ENCODE measurements around the gene ASCC1.
A peak's percentile ranks its signal among the peaks of the same experiment; 100 is the strongest.

- TF ChIP-seq CTCF (conservative IDR thresholded peaks at IDR 0.05; ENCODE audit: low read depth, low read length) (peak; percentile 39), EZH2 (IDR thresholded peaks at IDR 0.05; ENCODE audit: borderline replicate concordance, low read depth, low read length, poor library complexity, severe bottlenecking) (no peak)
Measured at GRCh38 chr10:72061491-72061890, 154.6 kb downstream of the ASCC1 start.
